ENCODE data around the gene ATP1A3.
"Not testable (repeated sequence)": the region's sequence is repeated elsewhere in the genome, so short reads cannot be mapped to it uniquely, and the experiment has no call there.

ATP1A3 gene

GRCh38 chr19:41993612-41994483, at the start of gene ATP1A3:
TSS of gene ATP1A3 (minus strand) at chr19:41994230. CDS start at chr19:41994076, 154 bp downstream.
- Mint-ChIP-seq H3K27ac (no peak within 1 kb of the TSS), H3K4me3 (peak within 1 kb of the TSS; percentile 80), H3K36me3 (ENCODE audit: low read depth) (no peaks in the 10 kb centered on the region), H3K4me1 (peaks cover 33% of the 10 kb centered on the region), H3K9me3 (no peaks in the 10 kb centered on the region), H3K27me3 (peaks cover 44% of the 10 kb centered on the region)
- ATAC-seq (peak; percentile 66), DNase-seq (peak; percentile 67)

GRCh38 chr19:42042455-42043170, 48.6 kb upstream of the ATP1A3 start:
- Mint-ChIP-seq H3K27ac (no peak overlapping the region), H3K27me3 (peaks cover 4% of the 10 kb centered on the region), H3K4me1 (no peaks in the 10 kb centered on the region), H3K4me3 (no peak overlapping the region), H3K36me3 (ENCODE audit: low read depth) (no peaks in the 10 kb centered on the region), H3K9me3 (no peaks in the 10 kb centered on the region)
- ATAC-seq (no peak), DNase-seq (no peak)

GRCh38 chr19:42040491-42040890, 46.5 kb upstream of the ATP1A3 start:
- not testable (repeated sequence) for H3K27me3 Mint-ChIP-seq; H3K9me3 Mint-ChIP-seq; DNase-seq; ATAC-seq; H3K4me1 Mint-ChIP-seq; H3K36me3 Mint-ChIP-seq (ENCODE audit: low read depth); H3K27ac Mint-ChIP-seq; H3K4me3 Mint-ChIP-seq

GRCh38 chr19:42040031-42040430, 46.0 kb upstream of the ATP1A3 start:
- Mint-ChIP-seq H3K4me3 (no peak overlapping the region), H3K36me3 (ENCODE audit: low read depth) (no peaks in the 10 kb centered on the region), H3K4me1 (no peaks in the 10 kb centered on the region), H3K27me3 (peaks cover 4% of the 10 kb centered on the region), H3K9me3 (no peaks in the 10 kb centered on the region), H3K27ac (no peak overlapping the region)
- ATAC-seq = no peak
- DNase-seq = no peak

- no peak overlapping the region for H3K4me3 Mint-ChIP-seq
- no peak for ATAC-seq
- no peak for DNase-seq
- H3K36me3 Mint-ChIP-seq (ENCODE audit: low read depth) = no peaks in the 10 kb centered on the region
- H3K4me1 Mint-ChIP-seq = no peaks in the 10 kb centered on the region
- H3K9me3 Mint-ChIP-seq = no peaks in the 10 kb centered on the region
- no peak overlapping the region for H3K27ac Mint-ChIP-seq
- H3K27me3 Mint-ChIP-seq = peaks cover 4% of the 10 kb centered on the region
Observed at GRCh38 chr19:42038666-42039065, 44.6 kb upstream of the ATP1A3 start.

- Mint-ChIP-seq H3K4me3 (no peak overlapping the region), H3K4me1 (no peaks in the 10 kb centered on the region), H3K9me3 (no peaks in the 10 kb centered on the region), H3K27me3 (peaks cover 4% of the 10 kb centered on the region), H3K36me3 (ENCODE audit: low read depth) (no peaks in the 10 kb centered on the region), H3K27ac (no peak overlapping the region)
- DNase-seq (no peak), ATAC-seq (peak; percentile 10)
Observed at GRCh38 chr19:42037649-42038048, 43.6 kb upstream of the ATP1A3 start.

GRCh38 chr19:42034640-42035391, 40.8 kb upstream of the ATP1A3 start:
- H3K9me3 Mint-ChIP-seq; H3K36me3 Mint-ChIP-seq (ENCODE audit: low read depth); H3K4me3 Mint-ChIP-seq; H3K4me1 Mint-ChIP-seq; H3K27ac Mint-ChIP-seq; H3K27me3 Mint-ChIP-seq: not testable (repeated sequence)
- ATAC-seq = peak; percentile 81
- peak; percentile 71 for DNase-seq

GRCh38 chr19:42033413-42033812, 39.4 kb upstream of the ATP1A3 start:
- Mint-ChIP-seq H3K27me3 (peaks cover 6% of the 10 kb centered on the region), H3K4me1 (no peaks in the 10 kb centered on the region), H3K4me3 (no peak overlapping the region), H3K27ac (no peak overlapping the region), H3K36me3 (ENCODE audit: low read depth) (no peaks in the 10 kb centered on the region), H3K9me3 (no peaks in the 10 kb centered on the region)
- no peak for DNase-seq
- no peak for ATAC-seq

- no peak for ATAC-seq
- no peak overlapping the region for H3K4me3 Mint-ChIP-seq
- no peak overlapping the region for H3K27ac Mint-ChIP-seq
- no peaks in the 10 kb centered on the region for H3K4me1 Mint-ChIP-seq
- peaks cover 6% of the 10 kb centered on the region for H3K27me3 Mint-ChIP-seq
- H3K36me3 Mint-ChIP-seq (ENCODE audit: low read depth) = no peaks in the 10 kb centered on the region
- H3K9me3 Mint-ChIP-seq = no peaks in the 10 kb centered on the region
- DNase-seq = no peak
Observed at GRCh38 chr19:42032431-42032830, 38.4 kb upstream of the ATP1A3 start.

- no peak for DNase-seq
- Mint-ChIP-seq H3K27me3 (peaks cover 8% of the 10 kb centered on the region), H3K36me3 (ENCODE audit: low read depth) (no peaks in the 10 kb centered on the region), H3K9me3 (no peaks in the 10 kb centered on the region), H3K4me1 (no peaks in the 10 kb centered on the region), H3K27ac (no peak overlapping the region), H3K4me3 (no peak overlapping the region)
- ATAC-seq = no peak
Observed at GRCh38 chr19:42030645-42031440, 36.8 kb upstream of the ATP1A3 start.

GRCh38 chr19:42028304-42029216, 34.5 kb upstream of the ATP1A3 start:
- peaks cover 8% of the 10 kb centered on the region for H3K27me3 Mint-ChIP-seq
- DNase-seq = peak; percentile 58
- ATAC-seq = no peak

GRCh38 chr19:42024622-42025111, 30.6 kb upstream of the ATP1A3 start:
- H3K27me3 Mint-ChIP-seq = peaks cover 9% of the 10 kb centered on the region
- DNase-seq = no peak
- no peak overlapping the region for H3K27ac Mint-ChIP-seq
- peaks cover 4% of the 10 kb centered on the region for H3K4me1 Mint-ChIP-seq
- ATAC-seq = no peak
- H3K9me3 Mint-ChIP-seq = no peaks in the 10 kb centered on the region
- no peaks in the 10 kb centered on the region for H3K36me3 Mint-ChIP-seq (ENCODE audit: low read depth)
- no peak overlapping the region for H3K4me3 Mint-ChIP-seq

More at GRCh38 chr19:42028304-42029216, 34.5 kb upstream of the ATP1A3 start:
- Mint-ChIP-seq H3K27ac (no peak overlapping the region), H3K4me1 (no peaks in the 10 kb centered on the region), H3K9me3 (no peaks in the 10 kb centered on the region), H3K4me3 (no peak overlapping the region), H3K36me3 (ENCODE audit: low read depth) (no peaks in the 10 kb centered on the region)

GRCh38 chr19:42023943-42024260, 29.9 kb upstream of the ATP1A3 start:
- peaks cover 6% of the 10 kb centered on the region for H3K27me3 Mint-ChIP-seq
- DNase-seq = no peak
- H3K36me3 Mint-ChIP-seq (ENCODE audit: low read depth) = no peaks in the 10 kb centered on the region
- H3K4me1 Mint-ChIP-seq = peaks cover 7% of the 10 kb centered on the region
- no peak overlapping the region for H3K27ac Mint-ChIP-seq
- ATAC-seq = no peak
- no peaks in the 10 kb centered on the region for H3K9me3 Mint-ChIP-seq
- no peak overlapping the region for H3K4me3 Mint-ChIP-seq
